ENCODE results near the gene SLC16A12. TPM values are rescaled to one million over a fixed set of nuclear protein-coding genes. Genes with fewer than 3 reads are reported as not detected.

Gene SLC16A12
- total and polyA plus RNA-seq, 2 donors (not counting 3 experiments of a cell fraction or from before 2014, with no cell fraction given), result not detected

DNA sequence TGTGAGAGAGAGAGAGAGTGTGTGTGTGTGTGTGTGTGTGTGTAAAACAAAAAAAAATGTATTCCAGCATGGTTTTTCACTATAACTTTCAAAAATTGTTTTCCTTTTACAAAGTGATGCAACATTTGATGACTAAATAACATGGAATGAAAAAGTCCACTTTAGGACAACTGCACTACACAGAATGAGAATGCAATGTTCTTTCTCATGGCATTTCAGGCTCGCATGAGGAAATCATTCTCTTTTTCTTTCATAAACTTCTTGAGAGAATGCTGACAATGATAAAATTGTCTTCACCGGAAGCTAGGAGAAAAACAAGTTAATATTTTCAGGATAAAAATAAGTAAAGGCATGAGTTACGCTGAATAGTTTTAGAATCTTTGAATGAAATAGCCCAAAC lies 53.7 kb downstream of the SLC16A12 start:
- peak; percentile 69 for FAIRE-seq
- Histone ChIP-seq H3K36me3 (ENCODE audit: control insufficient read depth in 2 of 2, extremely low read depth in 1 of 2, insufficient read depth in 2 of 2, low read length in 2 of 2) (no peaks in the 10 kb centered on the region), H3K4me2 (ENCODE audit: insufficient read depth, low read length) (peak overlapping the region; percentile 67), H4K20me1 (replicated peaks; ENCODE audit: control insufficient read depth, extremely low read depth, insufficient read depth, low read length) (no peaks in the 10 kb centered on the region), H3K9me1 (replicated peaks; ENCODE audit: control insufficient read depth, extremely low read depth, insufficient read depth, low read length) (no peaks in the 10 kb centered on the region), H3K4me1 (ENCODE audit: control insufficient read depth, extremely low read depth, insufficient read depth, low read length) (peaks cover 13% of the 10 kb centered on the region), H3K9me3 (replicated peaks; ENCODE audit: control insufficient read depth, insufficient read depth, low read length) (no peaks in the 10 kb centered on the region), H2AFZ (ENCODE audit: low read depth, low read length) (no peak overlapping the region), H3K79me2 (ENCODE audit: control insufficient read depth, insufficient read depth, low read length) (no peaks in the 10 kb centered on the region), H3K27ac (ENCODE audit: insufficient read depth, low read depth, low read length) (no peak overlapping the region), H3K9ac (replicated peaks; ENCODE audit: extremely low read depth, insufficient read depth, low read length) (no peak overlapping the region), H3K4me3 (replicated peaks in 1 of 3; ENCODE audit: insufficient read depth in 1 of 3, low read depth in 1 of 3, low read length in 3 of 3) (no peak overlapping the region), H3K27me3 (ENCODE audit: control insufficient read depth in 2 of 2, insufficient read depth in 2 of 2, low read length in 2 of 2) (no peaks in the 10 kb centered on the region)
- intact Hi-C loops (cut with micrococcal nuclease) (no loop called here), dilution Hi-C loops (cut with MboI; ENCODE audit: extremely low pct_ligation_motif_present, low sequenced_read_pairs) (no loop called here)
- CTCF ChIA-PET, result interaction anchor here (0.6 to 2.2 kb wide), 5 partner anchors 9 to 89 kb away, joined by 3 to 10 read pairs (median 3); partner anchors contain the start of gene IFIT1
- POLR2A ChIA-PET, result no interaction called here
- DNase-seq (ENCODE audit: low read depth, low spot score), result peak; percentile 42
- TF ChIP-seq POLR2A (IDR thresholded peaks at IDR 0.05; ENCODE audit: low read depth, low read length) (no peak), JUN (IDR thresholded peaks at IDR 0.05; ENCODE audit: borderline replicate concordance, insufficient read depth, insufficient read length, low read depth) (peak; percentile 4), POLR2AphosphoS5 (IDR thresholded peaks at IDR 0.05; ENCODE audit: insufficient read depth, low read depth, low read length) (no peak), FOS (IDR thresholded peaks at IDR 0.05; ENCODE audit: borderline replicate concordance, insufficient read depth, low read length) (no peak)
- TF ChIP-seq, protein P1, sequence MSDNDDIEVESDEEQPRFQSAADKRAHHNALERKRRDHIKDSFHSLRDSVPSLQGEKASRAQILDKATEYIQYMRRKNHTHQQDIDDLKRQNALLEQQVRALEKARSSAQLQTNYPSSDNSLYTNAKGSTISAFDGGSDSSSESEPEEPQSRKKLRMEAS (IDR thresholded peaks at IDR 0.05; ENCODE audit: insufficient read depth, insufficient read length), result no peak
- BruUV-seq (replicated peaks), result no TSS peak

GRCh38 chr10:89479771-89480446 lies 55.5 kb downstream of the SLC16A12 start:
- Histone ChIP-seq H3K9me3 (replicated peaks; ENCODE audit: control insufficient read depth, insufficient read depth, low read length) (no peaks in the 10 kb centered on the region), H3K9me1 (replicated peaks; ENCODE audit: control insufficient read depth, extremely low read depth, insufficient read depth, low read length) (peaks cover 3% of the 10 kb centered on the region), H3K79me2 (ENCODE audit: control insufficient read depth, insufficient read depth, low read length) (no peaks in the 10 kb centered on the region), H3K9ac (replicated peaks; ENCODE audit: extremely low read depth, insufficient read depth, low read length) (no peak overlapping the region), H3K27me3 (ENCODE audit: control insufficient read depth in 2 of 2, insufficient read depth in 2 of 2, low read length in 2 of 2) (no peaks in the 10 kb centered on the region), H2AFZ (ENCODE audit: low read depth, low read length) (no peak overlapping the region), H3K36me3 (ENCODE audit: control insufficient read depth in 2 of 2, extremely low read depth in 1 of 2, insufficient read depth in 2 of 2, low read length in 2 of 2) (no peaks in the 10 kb centered on the region), H3K4me1 (ENCODE audit: control insufficient read depth, extremely low read depth, insufficient read depth, low read length) (peaks cover 13% of the 10 kb centered on the region), H3K27ac (ENCODE audit: insufficient read depth, low read depth, low read length) (no peak overlapping the region), H3K4me2 (ENCODE audit: insufficient read depth, low read length) (no peak overlapping the region), H3K4me3 (replicated peaks in 1 of 3; ENCODE audit: insufficient read depth in 1 of 3, low read depth in 1 of 3, low read length in 3 of 3) (no peak overlapping the region), H4K20me1 (replicated peaks; ENCODE audit: control insufficient read depth, extremely low read depth, insufficient read depth, low read length) (no peaks in the 10 kb centered on the region)
- no peak for FAIRE-seq
- dilution Hi-C loops (cut with MboI; ENCODE audit: extremely low pct_ligation_motif_present, low sequenced_read_pairs) (no loop called here), intact Hi-C loops (cut with micrococcal nuclease) (no loop called here)
- CTCF ChIA-PET, result interaction anchor here (1.4 to 2.2 kb wide), 3 partner anchors 13 to 48 kb away, joined by 5 to 10 read pairs (median 6); no protein-coding TSS in a partner anchor
- POLR2A ChIA-PET, result no interaction called here
- TF ChIP-seq JUN (IDR thresholded peaks at IDR 0.05; ENCODE audit: borderline replicate concordance, insufficient read depth, insufficient read length, low read depth) (no peak), EZH2 (IDR thresholded peaks at IDR 0.05; ENCODE audit: borderline replicate concordance, low read depth, low read length, severe bottlenecking) (no peak), MYC (IDR thresholded peaks at IDR 0.05; ENCODE audit: low read depth, low read length) (no peak), CTCF (IDR thresholded peaks at IDR 0.05; ENCODE audit: extremely low read depth in 1 of 2, insufficient read depth in 1 of 2, low read depth in 1 of 2, low read length in 2 of 2) (no peak), POLR2A (IDR thresholded peaks at IDR 0.05; ENCODE audit: low read depth, low read length) (no peak), POLR2AphosphoS5 (IDR thresholded peaks at IDR 0.05; ENCODE audit: insufficient read depth, low read depth, low read length) (no peak), FOS (IDR thresholded peaks at IDR 0.05; ENCODE audit: borderline replicate concordance, insufficient read depth, low read length) (no peak), GATA2 (IDR thresholded peaks at IDR 0.05; ENCODE audit: insufficient read depth, insufficient read length, low read depth, low read length) (no peak)
- TF ChIP-seq, protein P1 (IDR thresholded peaks at IDR 0.05; ENCODE audit: insufficient read depth, insufficient read length), result no peak
- no peak for DNase-seq (ENCODE audit: low read depth, low spot score)
- no TSS peak for BruUV-seq (replicated peaks)

All from endothelial cell of umbilical vein (primary cell).